HepG2 (cell line): ENCODE data around the gene RIMBP2. TPM values are rescaled to one million over a fixed set of nuclear protein-coding genes. Genes with fewer than 3 reads are reported as not detected.

Experiments used
- ATAC-seq: fragments of 200-7000 bp; cut with Tn5 transposase; 3 replicates; pipeline ENCODE4 v1.9.1; 2020; ENCODE audit warnings: mild to moderate bottlenecking, moderate library complexity
- BruUV-seq: library from RNA; stranded (reverse); fragments of 400-500 nt; replicated peaks from 2 replicates; lab custom pipeline; 2021; lab: Mats Ljungman, UMichigan
- CTCF ChIA-PET: fragments of 300-600 bp; formaldehyde crosslinking; extraction: SDS; loops from one replicate; lab custom pipeline; 2021; ENCODE audit warnings: low total read pairs, inconsistent platforms, low intra/inter-chr PET ratio; lab: Yijun Ruan, JAX
- POLR2A ChIA-PET: fragments of 350-600 bp; sonication (Branson Sonifier 250); formaldehyde crosslinking; loops from one replicate; lab custom pipeline; 2020; ENCODE audit warnings: antibody characterized with exemption, inconsistent platforms; lab: Yijun Ruan, JAX
- DNase-seq: peaks from one replicate; pipeline ENCODE4 v3.0.0-alpha.2; 2015; ENCODE audit warnings: low spot score
- FAIRE-seq: peaks from 3 replicates; lab custom pipeline; 2011; peaks lifted over from hg19 to GRCh38; lab: Jason Lieb, UNC
- H2AFZ ChIP-seq: one replicate; pipeline ENCODE4 v1.6.1; 2011; ENCODE audit warnings: low read length, inconsistent platforms
- H3K27ac ChIP-seq: fragments of 300-600 bp; 3 replicates; pipeline ENCODE4 v1.8.0; 2011; ENCODE audit warnings: mixed run types, mild to moderate bottlenecking, mixed read lengths, low read length, inconsistent platforms; ENCODE audit not compliant: insufficient read depth; ENCODE audit errors: extremely low read length
- H3K27me3 ChIP-seq, 2 experiments: fragments of 200-600 bp in 1 of 2; 2 replicates in 1 of 2; 3 replicates in 1 of 2; pipeline versions ENCODE4 v1.6.0 to v1.8.0; 2011; ENCODE audit warnings: low read length in 2 of 2, mild to moderate bottlenecking in 2 of 2, moderate library complexity in 2 of 2, inconsistent platforms in 1 of 2; ENCODE audit not compliant: insufficient read depth in 2 of 2, control insufficient read depth in 1 of 2
- H3K36me3 ChIP-seq, 2 experiments: fragments of 200-600 bp in 1 of 2; replicated peaks in 1 of 2; 2 replicates in 1 of 2; 3 replicates in 1 of 2; pipeline versions ENCODE4 v1.5.1 to v1.8.0; 2011; ENCODE audit warnings: low read length in 2 of 2, inconsistent platforms in 1 of 2; ENCODE audit not compliant: insufficient read depth in 2 of 2, control insufficient read depth in 1 of 2
- H3K4me1 ChIP-seq: 2 replicates; pipeline ENCODE4 v1.5.1; 2012; ENCODE audit warnings: low read length, inconsistent platforms; ENCODE audit not compliant: insufficient read depth
- H3K4me2 ChIP-seq: 2 replicates; pipeline ENCODE4 v1.6.0; 2011; ENCODE audit warnings: low read depth, low read length, inconsistent platforms
- H3K4me3 ChIP-seq, 3 experiments: fragments of 200-600 bp in 1 of 3; sonication (generic), shearing (Covaris generic) in 1 of 3; replicated peaks in 1 of 3; 2 replicates each; pipeline ENCODE4 v1.5.1; 2011 to 2016; ENCODE audit warnings: low read length in 3 of 3, inconsistent platforms in 2 of 3, low read depth in 2 of 3, mild to moderate bottlenecking in 2 of 3, control low read depth in 1 of 3, mixed read lengths in 1 of 3; ENCODE audit not compliant: insufficient read depth in 1 of 3
- H3K79me2 ChIP-seq: one replicate; pipeline ENCODE4 v1.6.1; 2011; ENCODE audit warnings: low read length, inconsistent platforms; ENCODE audit not compliant: insufficient read depth
- H3K9ac ChIP-seq: 2 replicates; pipeline ENCODE4 v1.6.0; 2011; ENCODE audit warnings: mild to moderate bottlenecking, low read depth, low read length, inconsistent platforms; ENCODE audit not compliant: insufficient read depth
- H3K9me3 ChIP-seq: 2 replicates; pipeline ENCODE4 v1.5.1; 2012; ENCODE audit warnings: mild to moderate bottlenecking, low read length
- H4K20me1 ChIP-seq: 2 replicates; pipeline ENCODE4 v1.6.0; 2011; ENCODE audit warnings: inconsistent platforms, mild to moderate bottlenecking, low read length, moderate library complexity; ENCODE audit not compliant: insufficient read depth
- AGO2 ChIP-seq: fragments of 200-400 bp; formaldehyde crosslinking; optimal IDR thresholded peaks from 2 replicates; pipeline ENCODE3; 2017; ENCODE audit warnings: mild to moderate bottlenecking, low read depth, low read length, moderate library complexity
- CAMTA2 ChIP-seq: sonication (generic); formaldehyde crosslinking; IDR thresholded peaks from 2 replicates; pipeline ENCODE4 v1.4.0; 2020; ENCODE audit warnings: mild to moderate bottlenecking, missing genetic modification reagents, borderline replicate concordance
- ELF4 ChIP-seq: sonication (generic); formaldehyde crosslinking; IDR thresholded peaks from 2 replicates; pipeline ENCODE4 v1.5.0; 2020; ENCODE audit warnings: missing genetic modification reagents, mild to moderate bottlenecking, moderate library complexity, borderline replicate concordance
- HOXA3 ChIP-seq: sonication (generic); formaldehyde crosslinking; IDR thresholded peaks from 2 replicates; pipeline ENCODE4 v1.5.0; 2020; ENCODE audit warnings: missing genetic modification reagents
- HOXA9 ChIP-seq: sonication (generic); formaldehyde crosslinking; IDR thresholded peaks from 2 replicates; pipeline ENCODE4 v1.8.1; 2022; ENCODE audit warnings: missing genetic modification reagents, mild to moderate bottlenecking, moderate library complexity, borderline replicate concordance
- NCOA1 ChIP-seq: sonication (generic); formaldehyde crosslinking; IDR thresholded peaks from 2 replicates; pipeline ENCODE4 v1.9.0; 2021; ENCODE audit warnings: missing genetic modification reagents
- TEAD3 ChIP-seq: optimal IDR thresholded peaks from 2 replicates; pipeline ENCODE3; 2016; ENCODE audit warnings: borderline replicate concordance
- THRA ChIP-seq: sonication (generic); formaldehyde crosslinking; IDR thresholded peaks from 2 replicates; pipeline ENCODE4 v1.4.0; 2020; ENCODE audit warnings: missing genetic modification reagents, borderline replicate concordance
- ZFP90 ChIP-seq: sonication (generic); formaldehyde crosslinking; IDR thresholded peaks from 2 replicates; pipeline ENCODE4 v1.8.0; 2022; ENCODE audit warnings: missing genetic modification reagents, mild to moderate bottlenecking, inconsistent platforms, borderline replicate concordance
- ZNF101 ChIP-seq: sonication (generic); formaldehyde crosslinking; IDR thresholded peaks from 2 replicates; pipeline ENCODE4 v1.4.0; 2020; ENCODE audit warnings: mild to moderate bottlenecking, low read depth, missing genetic modification reagents, borderline replicate concordance
- ZNF234 ChIP-seq: sonication (generic); formaldehyde crosslinking; conservative IDR thresholded peaks from 2 replicates; pipeline ENCODE4 v1.5.1; 2020; ENCODE audit warnings: mild to moderate bottlenecking, missing genetic modification reagents
- ZNF281 ChIP-seq: sonication (generic); formaldehyde crosslinking; IDR thresholded peaks from 2 replicates; pipeline ENCODE4 v1.4.0; 2020; ENCODE audit warnings: missing genetic modification reagents, borderline replicate concordance
- ZNF317 ChIP-seq: sonication (generic); formaldehyde crosslinking; IDR thresholded peaks from 2 replicates; pipeline ENCODE4 v1.5.0; 2020; ENCODE audit warnings: mild to moderate bottlenecking, missing genetic modification reagents
- ZNF7 ChIP-seq: IDR thresholded peaks from 2 replicates; pipeline ENCODE4 v1.6.1; 2016; ENCODE audit warnings: missing biosample characterization, missing genetic modification reagents
- ZNF749 ChIP-seq: sonication (generic); formaldehyde crosslinking; IDR thresholded peaks from 2 replicates; pipeline ENCODE4 v1.8.0; 2022; ENCODE audit warnings: mild to moderate bottlenecking, missing genetic modification reagents, moderate library complexity, borderline replicate concordance
- WGBS: methylation state at CpG from one replicate; pipeline ENCODE4 v1.1.6; 2017; ENCODE audit warnings: low lambda C conversion rate; 5-methylcytosine and 5-hydroxymethylcytosine counted together
- in situ Hi-C: cut with HindIII; loops from 2 replicates; pipeline ENCODE4 v1.10.0; 2017; ENCODE audit warnings: low pct_unique_long_range_greater_than_20kb; ENCODE audit not compliant: extremely low pct_ligation_motif_present
- intact Hi-C: fragments of 100-400 bp; cut with micrococcal nuclease; formaldehyde crosslinking; loops from one replicate; pipeline ENCODE4 v1.10.0; 2022; ENCODE audit not compliant: unreplicated experiment
- polyA plus RNA-seq, 8 experiments: library from polyadenylated mRNA; depleted of rRNA in 3 of 8; stranded (reverse) in 7 of 8; unstranded in 1 of 8; fragments of >200 nt; fragmentation: Illumina TruSeq in 4 of 8; extraction: Trizol in 4 of 8; gene quantifications; 2 replicates each; pipeline versions ENCODE4 v1.2.1 to v1.2.3, GENCODE V29; 2011 to 2016; ENCODE audit warnings: low read depth in 4 of 8, missing spikeins in 1 of 8, mixed read lengths in 1 of 8; ENCODE audit not compliant: insufficient read depth in 1 of 8
- total RNA-seq, 5 experiments: library from RNA; depleted of rRNA; stranded (reverse); fragments of >200 nt; fragmentation: Illumina TruSeq; extraction: Trizol; gene quantifications; 2 replicates each; pipeline ENCODE4 v1.2.3, GENCODE V29; 2016; ENCODE audit warnings: low read depth in 1 of 5
- TF ChIP-seq, protein P1 (sequence below): sonication (generic); formaldehyde crosslinking; IDR thresholded peaks from 2 replicates; pipeline ENCODE4 v1.8.1; 2023; ENCODE audit warnings: missing genetic modification reagents, inconsistent platforms, borderline replicate concordance
- TF ChIP-seq, protein P2 (sequence below): fragments of 450-650 bp; IDR thresholded peaks from 2 replicates; pipeline ENCODE4 v1.6.1; 2016
- TF ChIP-seq, protein P3 (sequence below): sonication (generic); formaldehyde crosslinking; IDR thresholded peaks from 2 replicates; pipeline ENCODE4 v1.4.0; 2020; ENCODE audit warnings: mild to moderate bottlenecking, missing genetic modification reagents

RIMBP2 gene
- total and polyA plus RNA-seq, 2 of the 13 experiments (the other 11 are each of a cell fraction or from before 2014, with no cell fraction given): 0.03 TPM; not detected in 1

DNA sequence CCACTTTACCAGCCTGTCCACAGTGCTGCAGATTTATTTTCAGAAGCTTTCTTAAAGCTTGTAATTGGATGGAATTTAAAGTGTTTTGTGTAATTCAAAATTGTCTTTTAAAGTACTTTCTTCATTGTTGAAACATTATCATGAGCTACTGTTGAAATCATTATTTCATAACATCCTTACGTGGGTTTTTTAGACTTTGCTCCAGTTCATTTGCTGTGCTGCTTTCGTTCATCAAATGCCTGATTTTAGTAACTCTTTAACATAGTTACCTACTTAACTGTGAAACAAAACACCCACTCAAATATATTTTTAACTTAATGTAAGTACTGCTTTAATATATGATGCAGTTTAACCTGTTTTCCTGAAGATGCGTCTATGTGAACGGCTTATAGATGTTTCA is 330.9 kb downstream of the RIMBP2 start:
- ATAC-seq: no peak
- Histone ChIP-seq H3K4me3 (no peak overlapping the region), H3K27ac (no peak overlapping the region), H3K4me1 (no peaks in the 10 kb centered on the region), H3K36me3 (no peaks in the 10 kb centered on the region), H3K9ac (no peak overlapping the region), H3K27me3 (no peaks in the 10 kb centered on the region), H3K79me2 (no peaks in the 10 kb centered on the region), H4K20me1 (no peaks in the 10 kb centered on the region), H3K4me2 (no peak overlapping the region), H3K9me3 (no peaks in the 10 kb centered on the region), H2AFZ (no peak overlapping the region)
- POLR2A ChIA-PET: no interaction called here
- no peak for DNase-seq
- no peak for FAIRE-seq
- CTCF ChIA-PET: no interaction called here
- no TSS peak for BruUV-seq
- in situ Hi-C loops: no loop called here
- intact Hi-C loops: no loop called here
- 22% methylated on average over 4 of the region's 4 CpGs for WGBS
- TF ChIP-seq ZNF101 (CRISPR knock-in tag) (no peak), CAMTA2 (no peak), HOXA3 (CRISPR knock-in tag) (no peak), ZFP90 (CRISPR knock-in tag) (no peak), ZNF281 (CRISPR knock-in tag) (no peak), THRA (no peak), HOXA9 (CRISPR knock-in tag) (no peak), TEAD3 (CRISPR knock-in tag) (no peak), ZNF7 (CRISPR knock-in tag) (no peak), AGO2 (no peak), ELF4 (no peak), ZNF234 (CRISPR knock-in tag) (no peak), NCOA1 (CRISPR knock-in tag) (no peak), ZNF749 (no peak), ZNF317 (CRISPR knock-in tag) (no peak)
- TF ChIP-seq, protein P1, sequence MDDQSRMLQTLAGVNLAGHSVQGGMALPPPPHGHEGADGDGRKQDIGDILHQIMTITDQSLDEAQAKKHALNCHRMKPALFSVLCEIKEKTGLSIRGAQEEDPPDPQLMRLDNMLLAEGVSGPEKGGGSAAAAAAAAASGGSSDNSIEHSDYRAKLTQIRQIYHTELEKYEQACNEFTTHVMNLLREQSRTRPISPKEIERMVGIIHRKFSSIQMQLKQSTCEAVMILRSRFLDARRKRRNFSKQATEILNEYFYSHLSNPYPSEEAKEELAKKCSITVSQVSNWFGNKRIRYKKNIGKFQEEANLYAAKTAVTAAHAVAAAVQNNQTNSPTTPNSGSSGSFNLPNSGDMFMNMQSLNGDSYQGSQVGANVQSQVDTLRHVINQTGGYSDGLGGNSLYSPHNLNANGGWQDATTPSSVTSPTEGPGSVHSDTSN (CRISPR knock-in tag): no peak
- TF ChIP-seq, protein P2, sequence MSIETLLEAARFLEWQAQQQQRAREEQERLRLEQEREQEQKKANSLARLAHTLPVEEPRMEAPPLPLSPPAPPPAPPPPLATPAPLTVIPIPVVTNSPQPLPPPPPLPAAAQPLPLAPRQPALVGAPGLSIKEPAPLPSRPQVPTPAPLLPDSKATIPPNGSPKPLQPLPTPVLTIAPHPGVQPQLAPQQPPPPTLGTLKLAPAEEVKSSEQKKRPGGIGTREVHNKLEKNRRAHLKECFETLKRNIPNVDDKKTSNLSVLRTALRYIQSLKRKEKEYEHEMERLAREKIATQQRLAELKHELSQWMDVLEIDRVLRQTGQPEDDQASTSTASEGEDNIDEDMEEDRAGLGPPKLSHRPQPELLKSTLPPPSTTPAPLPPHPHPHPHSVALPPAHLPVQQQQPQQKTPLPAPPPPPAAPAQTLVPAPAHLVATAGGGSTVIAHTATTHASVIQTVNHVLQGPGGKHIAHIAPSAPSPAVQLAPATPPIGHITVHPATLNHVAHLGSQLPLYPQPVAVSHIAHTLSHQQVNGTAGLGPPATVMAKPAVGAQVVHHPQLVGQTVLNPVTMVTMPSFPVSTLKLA: no peak
- TF ChIP-seq, protein P3, sequence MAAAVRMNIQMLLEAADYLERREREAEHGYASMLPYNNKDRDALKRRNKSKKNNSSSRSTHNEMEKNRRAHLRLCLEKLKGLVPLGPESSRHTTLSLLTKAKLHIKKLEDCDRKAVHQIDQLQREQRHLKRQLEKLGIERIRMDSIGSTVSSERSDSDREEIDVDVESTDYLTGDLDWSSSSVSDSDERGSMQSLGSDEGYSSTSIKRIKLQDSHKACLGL (CRISPR knock-in tag): no peak
